ENCODE data around the gene PTPRN2. TPM values are rescaled to one million over a fixed set of nuclear protein-coding genes. Genes with fewer than 3 reads are reported as not detected.
"Not testable (repeated sequence)": the region's sequence is repeated elsewhere in the genome, so short reads cannot be mapped to it uniquely, and the experiment has no call there.

The PTPRN2 gene
- total and polyA plus RNA-seq, 8 donors = 12.2 to 49.2 (median 31.8) TPM

DNA sequence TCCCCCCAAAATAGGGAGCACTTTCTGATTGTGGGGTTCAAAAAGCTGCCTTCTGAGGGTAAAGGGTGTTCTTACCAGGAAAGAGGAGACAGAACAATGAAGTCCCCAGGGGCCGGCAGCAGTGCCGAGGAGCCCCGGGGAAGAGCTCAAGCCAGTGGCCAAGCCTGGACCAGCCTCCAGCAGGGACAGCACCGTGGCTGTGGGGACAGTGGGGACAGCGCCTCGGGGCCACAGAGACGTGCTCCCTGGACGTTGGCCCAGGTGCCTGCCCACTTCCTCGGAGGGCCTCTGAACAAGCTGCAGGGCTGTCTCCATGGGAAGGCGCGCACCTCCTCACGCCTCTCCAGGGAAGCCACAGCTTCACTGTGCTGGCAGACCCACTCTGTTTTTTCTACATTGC is 312.6 kb downstream of the PTPRN2 start:
- Histone ChIP-seq H3K4me1 (no peaks in the 10 kb centered on the region), H3K9me3 (no peaks in the 10 kb centered on the region), H3K36me3 (no peaks in the 10 kb centered on the region), H3K4me3 (no peak overlapping the region), H3K27me3 (no peaks in the 10 kb centered on the region), H3K27ac (no peak overlapping the region)
- DNase-seq (peak in 2 of 6 donors; percentile 38 to 52), FAIRE-seq (no peak), ATAC-seq (no peak)
- WGBS, 2 donors = 81 to 84% methylated on average over 12 of the region's 12 CpGs
- intact Hi-C loops (cut with DNase I) = no loop called here
- TF ChIP-seq, protein P1, sequence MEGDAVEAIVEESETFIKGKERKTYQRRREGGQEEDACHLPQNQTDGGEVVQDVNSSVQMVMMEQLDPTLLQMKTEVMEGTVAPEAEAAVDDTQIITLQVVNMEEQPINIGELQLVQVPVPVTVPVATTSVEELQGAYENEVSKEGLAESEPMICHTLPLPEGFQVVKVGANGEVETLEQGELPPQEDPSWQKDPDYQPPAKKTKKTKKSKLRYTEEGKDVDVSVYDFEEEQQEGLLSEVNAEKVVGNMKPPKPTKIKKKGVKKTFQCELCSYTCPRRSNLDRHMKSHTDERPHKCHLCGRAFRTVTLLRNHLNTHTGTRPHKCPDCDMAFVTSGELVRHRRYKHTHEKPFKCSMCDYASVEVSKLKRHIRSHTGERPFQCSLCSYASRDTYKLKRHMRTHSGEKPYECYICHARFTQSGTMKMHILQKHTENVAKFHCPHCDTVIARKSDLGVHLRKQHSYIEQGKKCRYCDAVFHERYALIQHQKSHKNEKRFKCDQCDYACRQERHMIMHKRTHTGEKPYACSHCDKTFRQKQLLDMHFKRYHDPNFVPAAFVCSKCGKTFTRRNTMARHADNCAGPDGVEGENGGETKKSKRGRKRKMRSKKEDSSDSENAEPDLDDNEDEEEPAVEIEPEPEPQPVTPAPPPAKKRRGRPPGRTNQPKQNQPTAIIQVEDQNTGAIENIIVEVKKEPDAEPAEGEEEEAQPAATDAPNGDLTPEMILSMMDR (IDR thresholded peaks at IDR 0.05) = no peak

DNA sequence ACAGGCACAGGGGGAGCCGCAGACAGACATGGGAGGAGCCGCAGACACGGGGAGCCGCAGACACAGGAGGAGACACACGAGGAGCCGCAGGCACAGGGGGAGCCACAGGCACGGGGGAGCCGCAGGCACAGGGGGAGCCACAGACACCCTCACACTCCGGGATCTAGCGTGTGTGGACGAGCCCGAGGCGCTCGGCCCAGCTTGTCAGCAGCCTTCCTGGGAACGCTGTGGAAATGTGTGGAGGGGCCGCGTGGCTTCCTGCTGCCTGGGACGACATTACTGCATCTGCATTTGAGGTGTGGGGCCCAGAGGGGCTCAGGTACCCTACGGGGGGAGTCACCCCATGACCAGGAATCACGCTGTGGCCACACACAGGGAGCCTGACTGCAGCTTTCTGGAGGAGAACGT is 313.2 kb downstream of the PTPRN2 start:
- no peak for ATAC-seq
- intact Hi-C loops (cut with DNase I) = no loop called here

DNA sequence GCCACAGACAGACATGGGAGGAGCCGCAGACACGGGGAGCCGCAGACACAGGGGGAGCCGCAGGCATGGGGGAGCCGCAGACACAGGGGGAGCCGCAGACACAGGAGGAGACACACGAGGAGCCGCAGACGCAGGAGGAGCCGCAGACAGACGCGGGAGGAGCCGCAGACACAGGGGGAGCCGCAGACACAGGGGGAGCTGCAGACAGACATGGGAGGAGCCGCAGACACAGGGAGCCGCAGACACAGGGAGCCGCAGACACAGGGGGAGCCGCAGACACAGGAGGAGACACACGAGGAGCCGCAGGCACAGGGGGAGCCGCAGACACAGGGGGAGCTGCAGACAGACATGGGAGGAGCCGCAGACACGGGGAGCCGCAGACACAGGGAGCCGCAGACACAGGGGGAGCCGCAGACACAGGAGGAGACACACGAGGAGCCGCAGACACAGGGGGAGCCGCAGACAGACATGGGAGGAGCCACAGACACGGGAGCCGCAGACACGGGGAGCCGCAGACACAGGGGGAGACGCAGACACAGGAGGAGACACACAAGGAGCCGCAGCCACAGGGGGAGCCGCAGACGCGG is 313.8 kb downstream of the PTPRN2 start:
- FAIRE-seq; H3K36me3 ChIP-seq; H3K4me3 ChIP-seq; H3K9me3 ChIP-seq; ATAC-seq; H3K27me3 ChIP-seq; H3K27ac ChIP-seq; H3K4me1 ChIP-seq; intact Hi-C loops (cut with DNase I): not testable (repeated sequence)
- WGBS, 2 donors = 93% methylated on average over 38 of the region's 38 CpGs
- peak in 2 of 6 donors; percentile 49 to 75 for DNase-seq

More for the DNA sequence above, 313.2 kb downstream of the PTPRN2 start:
- peak in 2 of 6 donors; percentile 39 to 60 for DNase-seq
- Histone ChIP-seq H3K4me1 (no peaks in the 10 kb centered on the region), H3K27me3 (no peaks in the 10 kb centered on the region), H3K4me3 (no peak overlapping the region), H3K36me3 (no peaks in the 10 kb centered on the region), H3K27ac (no peak overlapping the region), H3K9me3 (no peaks in the 10 kb centered on the region)
- TF ChIP-seq, protein P1 (IDR thresholded peaks at IDR 0.05) = no peak
- 88 to 93% methylated on average over 21 of the region's 21 CpGs for WGBS, 2 donors
- no peak for FAIRE-seq

DNA sequence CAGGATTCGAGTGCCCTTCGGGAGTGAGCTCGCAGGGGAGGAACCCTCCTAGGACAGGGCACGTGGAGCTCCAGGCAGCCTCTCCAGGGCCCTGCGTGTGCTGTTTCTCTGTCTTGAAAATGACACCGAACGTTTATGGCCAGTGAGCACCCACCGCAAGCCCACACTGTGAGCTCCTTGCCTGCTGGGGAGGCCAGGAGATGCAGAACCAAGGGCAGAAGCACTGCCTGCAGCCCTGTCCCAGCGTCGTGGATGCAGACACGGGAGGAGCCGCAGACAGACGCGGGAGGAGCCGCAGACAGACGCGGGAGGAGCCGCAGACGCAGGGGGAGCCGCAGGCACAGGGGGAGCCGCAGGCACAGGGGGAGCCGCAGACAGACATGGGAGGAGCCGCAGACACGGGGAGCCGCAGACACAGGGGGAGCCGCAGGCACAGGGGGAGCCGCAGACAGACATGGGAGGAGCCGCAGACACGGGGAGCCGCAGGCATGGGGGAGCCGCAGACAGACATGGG is 314.4 kb downstream of the PTPRN2 start:
- Histone ChIP-seq H3K36me3 (no peaks in the 10 kb centered on the region), H3K27me3 (no peaks in the 10 kb centered on the region), H3K9me3 (no peaks in the 10 kb centered on the region), H3K27ac (no peak overlapping the region), H3K4me3 (no peak overlapping the region), H3K4me1 (no peaks in the 10 kb centered on the region)
- DNase-seq = peak in 2 of 6 donors; percentile 46 to 59
- FAIRE-seq = no peak
- intact Hi-C loops (cut with DNase I) = no loop called here
- TF ChIP-seq, protein P1 (IDR thresholded peaks at IDR 0.05) = no peak
- 84 to 91% methylated on average over 31 of the region's 31 CpGs for WGBS, 2 donors
- ATAC-seq = no peak

DNA sequence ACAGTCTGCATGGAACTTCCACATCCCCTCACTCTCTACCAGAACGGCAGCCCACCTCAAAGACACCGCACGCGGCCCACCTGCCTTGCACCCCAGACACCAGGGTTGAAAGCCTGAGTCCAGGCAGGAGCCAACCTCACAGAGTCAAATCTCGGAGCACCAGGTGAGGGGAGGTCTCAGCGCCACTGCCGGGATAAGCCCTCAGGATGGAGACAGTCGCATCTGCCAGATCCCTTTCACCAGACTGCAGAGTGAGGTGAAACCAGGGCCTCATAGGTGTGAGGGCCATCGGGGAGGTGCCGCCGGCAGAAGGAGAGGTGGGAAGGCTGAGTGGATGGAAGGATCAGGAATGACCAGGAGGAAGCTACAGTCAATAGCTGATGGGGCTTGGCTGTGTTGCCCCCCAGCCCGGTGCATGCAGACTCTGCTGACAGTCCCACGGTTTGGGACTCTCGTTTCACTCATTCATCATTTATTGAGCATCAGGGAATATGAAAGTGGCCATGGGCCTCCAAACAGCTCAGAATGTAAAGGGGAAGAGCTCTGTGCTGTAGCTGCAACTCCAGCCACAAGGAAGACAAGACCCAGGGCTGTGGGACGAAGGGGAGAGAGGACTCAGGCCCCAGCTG is 315.0 kb downstream of the PTPRN2 start:
- intact Hi-C loops (cut with DNase I) = no loop called here
- TF ChIP-seq, protein P1 (IDR thresholded peaks at IDR 0.05) = no peak
- H3K4me3 ChIP-seq = no peak overlapping the region
- FAIRE-seq (no peak), ATAC-seq (no peak), DNase-seq (peak in 2 of 6 donors; percentile 20 to 29)
- 92 to 93% methylated on average over 15 of the region's 15 CpGs for WGBS, 2 donors
- no peaks in the 10 kb centered on the region for H3K4me1 ChIP-seq
- no peak overlapping the region for H3K27ac ChIP-seq
- no peaks in the 10 kb centered on the region for H3K9me3 ChIP-seq
- no peaks in the 10 kb centered on the region for H3K36me3 ChIP-seq
- H3K27me3 ChIP-seq = no peaks in the 10 kb centered on the region
